ENCODE results near the gene GPR61.

GRCh38 chr1:109537450-109538178 lies 2.1 kb upstream of the GPR61 start:
- TF ChIP-seq, protein P1, sequence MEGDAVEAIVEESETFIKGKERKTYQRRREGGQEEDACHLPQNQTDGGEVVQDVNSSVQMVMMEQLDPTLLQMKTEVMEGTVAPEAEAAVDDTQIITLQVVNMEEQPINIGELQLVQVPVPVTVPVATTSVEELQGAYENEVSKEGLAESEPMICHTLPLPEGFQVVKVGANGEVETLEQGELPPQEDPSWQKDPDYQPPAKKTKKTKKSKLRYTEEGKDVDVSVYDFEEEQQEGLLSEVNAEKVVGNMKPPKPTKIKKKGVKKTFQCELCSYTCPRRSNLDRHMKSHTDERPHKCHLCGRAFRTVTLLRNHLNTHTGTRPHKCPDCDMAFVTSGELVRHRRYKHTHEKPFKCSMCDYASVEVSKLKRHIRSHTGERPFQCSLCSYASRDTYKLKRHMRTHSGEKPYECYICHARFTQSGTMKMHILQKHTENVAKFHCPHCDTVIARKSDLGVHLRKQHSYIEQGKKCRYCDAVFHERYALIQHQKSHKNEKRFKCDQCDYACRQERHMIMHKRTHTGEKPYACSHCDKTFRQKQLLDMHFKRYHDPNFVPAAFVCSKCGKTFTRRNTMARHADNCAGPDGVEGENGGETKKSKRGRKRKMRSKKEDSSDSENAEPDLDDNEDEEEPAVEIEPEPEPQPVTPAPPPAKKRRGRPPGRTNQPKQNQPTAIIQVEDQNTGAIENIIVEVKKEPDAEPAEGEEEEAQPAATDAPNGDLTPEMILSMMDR (IDR thresholded peaks at IDR 0.05) = no peak
- no peak for TF ChIP-seq POLR2A (IDR thresholded peaks at IDR 0.05)

Measured in right lobe of liver (tissue), 4 donors.